ENCODE data around the gene STARD3.
A peak's percentile ranks its signal among the peaks of the same experiment; 100 is the strongest.

Gene STARD3

GRCh38 chr17:39661744-39662541 lies 25.0 kb downstream of the STARD3 start:
- no peak for DNase-seq

GRCh38 chr17:39662551-39663339 lies 25.8 kb downstream of the STARD3 start:
- DNase-seq, result no peak

GRCh38 chr17:39663340-39663687 lies 26.4 kb downstream of the STARD3 start:
- no peak for DNase-seq

- DNase-seq, result no peak
Observed at GRCh38 chr17:39663688-39664580, 27.0 kb downstream of the STARD3 start.

- no peak for DNase-seq
Observed at GRCh38 chr17:39664581-39665561, 27.9 kb downstream of the STARD3 start, which contains the start of gene TCAP. TSS of gene TCAP (plus strand) at chr17:39665349. CDS start at chr17:39665360, 11 bp downstream.

- no peak for DNase-seq
Observed at GRCh38 chr17:39665642-39666224, 28.8 kb downstream of the STARD3 start.

- no peak for DNase-seq
Observed at GRCh38 chr17:39666231-39666600, 29.3 kb downstream of the STARD3 start.

- DNase-seq, result no peak
Observed at GRCh38 chr17:39666601-39667261, 29.8 kb downstream of the STARD3 start.

- DNase-seq, result no peak
Observed at GRCh38 chr17:39667262-39667944, 30.5 kb downstream of the STARD3 start.

GRCh38 chr17:39667945-39668924 lies 31.3 kb downstream of the STARD3 start, which contains the start of gene PNMT:
TSS of gene PNMT (plus strand) at chr17:39668453. CDS start at chr17:39668476, 23 bp downstream.
- DNase-seq, result peak; percentile 79

- no peak for DNase-seq
Observed at GRCh38 chr17:39669897-39670735, 33.2 kb downstream of the STARD3 start.

- DNase-seq, result no peak
Observed at GRCh38 chr17:39670746-39671145, 33.8 kb downstream of the STARD3 start.

- no peak for DNase-seq
Observed at GRCh38 chr17:39671651-39672521, 34.9 kb downstream of the STARD3 start.

- no peak for DNase-seq
Observed at GRCh38 chr17:39672522-39673334, 35.8 kb downstream of the STARD3 start.

GRCh38 chr17:39673335-39674081 lies 36.6 kb downstream of the STARD3 start:
- DNase-seq, result no peak

Measured in NCI-H2171 (cell line).